GM18499 (cell line): ENCODE results near the gene RAB22A.
"Not testable (repeated sequence)": the region's sequence is repeated elsewhere in the genome, so short reads cannot be mapped to it uniquely, and the experiment has no call there.

Experiments
- ATAC-seq: cut with Tn5 transposase; IDR thresholded peaks from one replicate; pipeline ENCODE4 v1.9.1; 2021; ENCODE audit warnings: moderate number of reproducible peaks; ENCODE audit not compliant: insufficient read depth, unreplicated experiment

The RAB22A gene

DNA sequence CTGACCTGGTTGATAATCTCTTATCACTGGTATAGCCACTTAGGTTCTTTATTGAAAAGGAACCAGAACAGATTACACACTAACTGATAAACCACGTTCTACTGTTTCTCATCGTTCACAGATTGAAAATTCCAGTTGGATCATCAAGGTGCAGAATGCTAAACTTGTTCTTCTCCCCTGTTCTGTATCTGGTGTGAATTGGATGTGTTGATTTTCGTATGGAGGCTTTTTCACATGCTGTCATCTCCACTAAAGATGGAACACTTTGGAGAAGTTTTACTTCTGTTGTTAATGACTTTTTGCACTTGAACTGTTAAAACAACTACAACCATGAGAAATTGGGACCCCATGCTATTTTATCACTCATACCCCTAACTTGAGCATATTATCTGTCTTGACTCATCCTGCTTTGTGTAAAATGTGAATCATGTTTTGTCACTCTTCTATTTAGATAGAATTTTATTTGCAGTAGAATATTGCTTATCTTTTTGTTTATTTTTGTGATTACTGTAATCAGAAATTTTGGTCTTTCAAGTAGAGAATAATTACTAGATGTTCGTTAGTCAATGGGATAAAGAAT, 97.0 kb downstream of the RAB22A start:
- ATAC-seq = no peak

- no peak for ATAC-seq
Observed at GRCh38 chr20:58407201-58407873, 97.8 kb downstream of the RAB22A start.

DNA sequence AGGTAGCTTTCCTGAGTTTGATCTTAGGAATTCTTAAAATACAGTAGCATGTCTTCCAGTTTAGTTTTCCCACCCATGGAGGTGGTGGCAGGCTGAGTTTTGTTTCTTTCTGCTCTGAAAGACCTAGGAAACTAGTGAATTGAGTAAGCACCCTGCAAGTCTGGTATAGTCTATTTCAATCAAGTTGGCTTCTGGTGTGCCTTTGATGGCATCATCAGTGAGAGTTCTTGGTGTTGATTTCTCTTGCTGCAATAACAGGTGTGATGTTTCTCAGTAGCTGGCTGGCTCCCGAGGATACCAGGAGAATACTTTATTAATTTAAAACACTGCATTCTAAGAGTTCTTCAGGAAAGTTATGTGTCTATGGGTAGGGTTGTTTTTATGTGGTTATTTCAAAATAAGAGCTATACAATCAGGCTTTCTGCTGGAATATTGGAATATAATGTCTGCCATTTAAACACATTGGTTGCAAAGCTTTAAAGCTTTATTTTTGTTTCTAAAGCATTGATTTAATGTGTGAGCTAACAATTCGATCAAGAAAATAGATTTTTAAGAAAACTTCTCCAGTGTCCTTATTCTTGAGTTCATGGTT, 98.5 kb downstream of the RAB22A start:
- no peak for ATAC-seq

DNA sequence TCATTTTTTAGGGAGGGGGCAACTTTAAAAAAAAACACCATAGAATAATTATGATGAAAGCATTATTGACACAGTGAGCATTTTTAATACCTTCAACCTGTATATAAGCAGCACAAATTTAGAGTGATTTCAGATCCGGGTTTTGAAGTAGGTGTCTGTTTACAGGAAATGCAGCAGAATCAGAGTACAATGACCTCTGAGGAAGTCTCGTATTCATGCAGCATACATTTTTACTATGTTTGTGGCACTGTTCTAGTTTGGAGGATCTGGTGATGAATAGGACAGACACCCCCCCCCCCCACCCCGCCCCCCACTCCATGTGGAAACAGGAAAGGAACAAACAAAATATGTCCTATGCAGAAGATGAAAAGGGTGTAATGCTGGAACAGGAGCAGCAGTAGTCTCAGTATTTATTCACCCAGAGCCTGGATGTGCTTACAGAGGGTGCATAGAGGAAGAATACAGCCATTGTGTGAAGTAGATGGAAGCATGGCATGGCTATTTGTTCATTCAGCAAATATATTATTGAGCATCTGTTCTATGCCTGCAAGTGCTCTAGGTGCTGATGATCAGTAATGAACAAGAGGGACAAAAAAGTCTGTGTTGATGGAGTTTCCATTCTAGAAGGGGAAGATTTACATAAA, 99.2 kb downstream of the RAB22A start:
- no peak for ATAC-seq

DNA sequence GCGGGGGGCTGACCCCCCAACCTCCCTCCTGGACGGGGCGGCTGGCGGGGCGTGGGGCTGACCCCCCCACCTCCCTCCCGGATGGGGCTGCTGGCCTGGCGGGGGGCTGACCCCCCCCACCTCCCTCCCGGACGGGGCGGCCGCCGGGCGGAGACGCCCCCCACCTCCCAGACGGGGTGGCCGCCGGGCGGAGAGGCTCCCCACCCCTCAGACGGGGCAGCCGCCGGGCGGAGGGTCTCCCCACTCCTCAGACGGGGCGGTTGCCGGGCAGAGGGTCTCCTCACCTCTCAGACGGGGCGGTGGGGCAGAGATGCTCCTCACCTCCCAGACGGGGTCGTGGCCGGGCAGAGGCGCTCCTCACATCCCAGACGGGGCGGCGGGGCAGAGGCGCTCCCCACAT, 104.7 kb downstream of the RAB22A start:
- ATAC-seq = not testable (repeated sequence)

GRCh38 chr20:58414786-58415185, 105.3 kb downstream of the RAB22A start:
- not testable (repeated sequence) for ATAC-seq

- no peak for ATAC-seq
Observed at GRCh38 chr20:58416057-58416456, 106.5 kb downstream of the RAB22A start.

DNA sequence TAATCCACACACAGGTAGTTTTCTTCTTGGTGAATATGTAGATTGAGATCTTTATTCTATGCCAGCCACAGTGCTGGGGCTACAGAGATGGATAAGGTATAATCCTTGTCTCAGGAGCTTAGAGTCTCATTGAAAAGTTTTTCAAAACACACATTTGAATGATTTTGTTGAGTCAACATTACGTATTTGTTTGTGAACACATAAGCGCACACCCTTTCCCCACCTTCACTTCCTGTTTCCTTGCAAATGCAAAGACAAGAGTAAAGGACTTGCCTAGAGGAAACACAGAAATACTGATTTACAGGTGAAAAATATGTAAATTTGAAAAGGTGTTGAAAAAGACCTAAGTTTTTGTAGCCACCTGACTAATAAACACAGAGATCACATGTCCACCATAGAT, 107.3 kb downstream of the RAB22A start:
- ATAC-seq = no peak
